ENCODE results near the gene KIF26B.
"Not testable (repeated sequence)": the region's sequence is repeated elsewhere in the genome, so short reads cannot be mapped to it uniquely, and the experiment has no call there.

The KIF26B gene

DNA sequence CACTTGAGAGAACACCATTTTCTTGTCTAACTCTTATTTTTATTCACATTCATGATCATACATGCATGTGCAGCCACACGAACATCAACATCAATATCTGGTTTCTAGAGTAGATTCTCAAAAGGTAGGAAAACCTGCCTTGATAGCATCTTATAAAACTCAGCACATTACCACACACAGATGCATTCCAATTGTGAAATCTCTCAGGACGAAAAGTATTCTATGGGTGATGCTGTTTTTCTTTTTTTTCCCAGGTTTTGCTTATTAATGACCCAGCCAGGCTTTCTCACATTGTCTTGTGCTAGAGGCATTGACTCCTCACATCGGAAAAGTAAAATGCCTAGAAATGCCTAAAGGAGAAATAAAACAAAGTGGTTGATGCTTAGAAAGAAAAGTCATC, 562.8 kb downstream of the KIF26B start:
- no peak for DNase-seq

- DNase-seq: no peak
Measured at GRCh38 chr1:245718123-245718522, 563.3 kb downstream of the KIF26B start.

DNA sequence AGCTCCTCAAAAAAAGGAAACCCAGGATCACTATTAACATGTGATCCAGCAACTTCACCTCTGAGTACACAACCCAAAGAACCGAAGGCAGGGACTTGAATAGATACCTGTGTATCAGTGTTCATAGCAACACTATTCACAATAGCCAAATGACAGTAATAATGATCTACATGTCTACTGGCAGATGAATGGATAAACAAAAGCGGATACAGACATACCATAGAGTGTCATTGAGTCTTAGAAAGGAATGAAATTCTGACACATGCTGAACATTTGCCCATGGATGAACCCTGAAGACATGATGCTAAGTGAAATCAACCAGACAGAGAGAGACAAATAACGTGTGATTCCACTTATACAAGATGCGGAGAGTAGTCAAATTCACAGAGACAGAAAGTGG, 564.2 kb downstream of the KIF26B start:
- no peak for DNase-seq

- DNase-seq: no peak
Measured at GRCh38 chr1:245721488-245721887, 566.7 kb downstream of the KIF26B start.

DNA sequence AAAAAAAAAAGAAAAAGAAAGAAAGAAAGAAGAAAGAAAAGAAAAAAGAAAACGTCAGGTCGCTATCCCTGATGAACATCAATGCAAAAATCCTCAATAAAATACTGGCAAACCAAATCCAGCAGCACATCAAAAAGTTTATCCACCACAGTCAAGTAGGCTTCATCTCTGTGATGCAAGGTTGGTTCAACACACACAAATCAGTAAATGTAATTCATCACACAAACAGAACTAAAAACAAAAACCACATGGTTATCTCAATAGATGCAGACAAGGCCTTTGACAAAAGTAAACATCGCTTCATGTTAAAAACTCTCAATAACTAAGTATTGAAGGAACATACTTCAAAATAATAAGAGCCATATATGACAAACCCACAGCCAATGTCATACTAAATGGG, 573.2 kb downstream of the KIF26B start:
- DNase-seq: not testable (repeated sequence)

GRCh38 chr1:245730801-245731200, 576.0 kb downstream of the KIF26B start:
- no peak for DNase-seq

DNA sequence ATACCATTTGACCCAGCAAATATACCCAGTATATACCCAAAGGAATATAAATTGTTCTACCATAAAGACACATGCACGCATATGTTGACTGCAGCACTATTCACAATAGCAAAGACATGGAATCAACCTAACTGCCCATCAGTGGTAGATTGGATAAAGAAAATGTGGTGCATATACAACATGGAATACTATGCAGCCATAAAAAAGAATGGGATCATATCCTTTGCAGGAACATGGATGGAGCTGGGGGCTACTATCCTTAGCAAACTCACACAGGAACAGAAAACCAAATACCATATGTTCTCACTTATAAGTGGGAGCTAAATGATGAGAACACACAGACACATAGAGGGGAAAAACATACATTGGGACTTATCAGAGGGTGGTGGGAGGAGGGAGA, 585.6 kb downstream of the KIF26B start:
- DNase-seq: not testable (repeated sequence)

- no peak for DNase-seq
Measured at GRCh38 chr1:245742896-245743295, 588.1 kb downstream of the KIF26B start.

GRCh38 chr1:245748240-245748639, 593.5 kb downstream of the KIF26B start:
- peak; percentile 34 to 60 for DNase-seq

GRCh38 chr1:245748646-245749045, 593.9 kb downstream of the KIF26B start:
- DNase-seq: peak; percentile 62 to 76

- no peak for DNase-seq
Measured at GRCh38 chr1:245749053-245749452, 594.3 kb downstream of the KIF26B start.

GRCh38 chr1:245750261-245750660, 595.5 kb downstream of the KIF26B start:
- no peak for DNase-seq

DNA sequence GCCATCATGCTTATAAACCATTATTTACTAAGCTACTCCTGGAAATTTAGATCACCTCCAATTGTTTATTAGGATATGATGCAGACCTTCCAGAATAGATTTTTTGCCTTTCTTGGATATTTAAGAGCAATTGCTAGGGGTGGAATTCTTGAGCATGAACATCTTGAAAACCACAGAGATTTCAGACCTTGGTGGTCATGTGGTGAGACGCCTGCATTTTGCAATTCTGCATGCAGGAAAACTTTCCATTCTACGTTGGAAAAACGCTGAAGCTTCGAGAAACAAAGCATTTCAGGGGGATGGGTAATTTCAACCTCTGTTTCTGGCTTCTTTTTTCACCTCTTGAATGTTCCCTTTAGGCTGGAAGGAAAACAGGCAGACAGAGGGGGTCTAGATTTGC, 596.3 kb downstream of the KIF26B start:
- no peak for DNase-seq

DNA sequence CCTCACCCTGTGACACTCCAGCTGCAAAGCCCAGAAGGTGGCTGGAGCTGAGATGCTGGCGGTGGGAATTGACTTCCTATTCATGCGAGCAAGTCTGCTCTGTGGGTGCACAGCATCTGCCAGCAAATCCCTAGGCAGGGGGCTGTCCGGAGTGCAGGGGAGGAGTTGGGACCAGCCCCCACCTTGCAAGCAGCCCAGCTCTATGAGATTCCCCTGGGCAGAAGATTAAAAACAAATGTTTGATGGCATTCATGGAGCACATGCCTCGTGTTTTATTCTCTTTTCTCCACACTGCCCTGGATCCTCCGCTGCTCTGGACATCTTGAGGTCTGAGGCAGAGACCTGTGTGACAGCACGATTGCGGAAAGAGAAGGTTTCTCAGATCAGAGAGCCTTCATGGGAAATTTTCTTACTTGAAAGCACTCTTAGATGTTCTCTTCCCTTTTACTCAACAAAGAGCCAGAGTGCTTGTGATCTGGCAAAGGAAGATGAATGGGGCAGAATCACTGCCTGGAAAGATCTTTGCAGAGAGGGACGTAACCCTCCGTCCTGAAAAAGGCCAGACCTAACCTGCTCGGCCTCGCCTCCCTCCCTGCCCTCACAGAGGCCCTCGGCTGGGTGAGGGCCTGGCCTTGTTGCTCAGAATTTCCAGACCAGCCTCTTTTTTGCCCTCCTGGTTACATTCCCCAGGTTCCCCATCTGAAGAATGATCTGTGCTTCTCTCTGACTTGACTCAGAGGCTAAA, 597.1 kb downstream of the KIF26B start:
- no peak for DNase-seq

GRCh38 chr1:245752561-245752960, 597.8 kb downstream of the KIF26B start:
- DNase-seq: no peak

- DNase-seq: no peak
Measured at GRCh38 chr1:245753807-245754206, 599.0 kb downstream of the KIF26B start.

DNA sequence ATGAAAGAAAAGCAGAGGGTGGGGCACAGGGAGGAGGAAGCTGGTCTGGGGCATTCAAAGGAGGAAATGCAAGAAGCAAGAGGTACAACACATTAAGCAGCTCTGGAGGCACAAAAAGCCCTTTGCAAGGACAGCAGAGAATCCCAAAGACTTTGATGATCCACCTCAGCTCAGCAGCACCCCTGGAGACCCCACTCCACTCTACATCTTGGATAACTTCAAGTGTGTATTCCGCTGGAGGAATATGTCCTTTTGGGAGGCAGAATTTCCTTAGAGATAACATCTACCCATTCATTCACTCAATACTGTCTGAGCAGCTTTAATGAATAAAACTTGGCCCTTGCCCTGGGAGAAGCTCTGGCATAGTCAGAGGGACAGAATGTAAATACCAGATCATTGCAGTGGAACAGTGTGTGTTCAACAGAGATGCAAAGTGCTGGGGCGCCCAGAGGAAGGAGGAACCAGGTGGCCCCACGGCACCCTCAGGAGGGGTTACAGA, 599.7 kb downstream of the KIF26B start:
- DNase-seq: peak; percentile 17 to 35

Data from NCI-H526 (cell line).